DND-41 (cell line): ENCODE results near the gene FRYL.
"Not testable (repeated sequence)": the region's sequence is repeated elsewhere in the genome, so short reads cannot be mapped to it uniquely, and the experiment has no call there.

ENCODE experiments used
- ATAC-seq: fragments of 200-7000 bp; cut with Tn5 transposase; 3 replicates; pipeline ENCODE4 v1.9.1; 2021; ENCODE audit warnings: low read depth; ENCODE audit not compliant: insufficient read depth
- DNase-seq: peaks from one replicate; pipeline ENCODE4 v3.0.0-alpha.2; 2020
- H2AFZ ChIP-seq: 2 replicates; pipeline ENCODE4 v1.6.0; 2012; ENCODE audit warnings: low read depth, low read length
- H3K27ac ChIP-seq: 2 replicates; pipeline ENCODE4 v1.5.1; 2012; ENCODE audit warnings: low read length, inconsistent platforms
- H3K27me3 ChIP-seq: fragments of 200-600 bp; sonication (generic); 2 replicates; pipeline ENCODE4 v1.6.0; 2012; ENCODE audit warnings: low read length, mild to moderate bottlenecking, inconsistent platforms; ENCODE audit not compliant: insufficient read depth, poor library complexity
- H3K36me3 ChIP-seq: 2 replicates; pipeline ENCODE4 v1.5.1; 2012; ENCODE audit warnings: low read length, inconsistent platforms; ENCODE audit not compliant: insufficient read depth
- H3K4me1 ChIP-seq: 2 replicates; pipeline ENCODE4 v1.5.1; 2012; ENCODE audit warnings: mild to moderate bottlenecking, low read length; ENCODE audit not compliant: insufficient read depth
- H3K4me2 ChIP-seq: 2 replicates; pipeline ENCODE4 v1.6.0; 2012; ENCODE audit warnings: mild to moderate bottlenecking, moderate library complexity, low read length, inconsistent platforms; ENCODE audit not compliant: insufficient read depth
- H3K4me3 ChIP-seq, 2 experiments: fragments of 200-600 bp in 1 of 2; shearing (Covaris generic) in 1 of 2; 2 replicates each; pipeline ENCODE4 v1.5.1; 2012 to 2016; ENCODE audit warnings: inconsistent platforms in 2 of 2, low read length in 2 of 2, mild to moderate bottlenecking in 2 of 2, low read depth in 1 of 2, moderate library complexity in 1 of 2
- H3K79me2 ChIP-seq: 2 replicates; pipeline ENCODE4 v1.6.0; 2012; ENCODE audit warnings: low read length, inconsistent platforms; ENCODE audit not compliant: insufficient read depth
- H3K9ac ChIP-seq: 2 replicates; pipeline ENCODE4 v1.6.0; 2012; ENCODE audit warnings: low read depth, mild to moderate bottlenecking, inconsistent platforms, low read length, moderate library complexity
- H3K9me3 ChIP-seq: 2 replicates; pipeline ENCODE4 v1.5.1; 2012; ENCODE audit warnings: low read length, moderate library complexity, mild to moderate bottlenecking, inconsistent platforms; ENCODE audit not compliant: insufficient read depth, severe bottlenecking
- H4K20me1 ChIP-seq: 2 replicates; pipeline ENCODE4 v1.6.0; 2012; ENCODE audit warnings: low read length; ENCODE audit not compliant: insufficient read depth
- EZH2 ChIP-seq: IDR thresholded peaks from 3 replicates; pipeline ENCODE4 v1.6.1; 2012; ENCODE audit warnings: borderline replicate concordance, low read depth, mild to moderate bottlenecking, moderate library complexity, low read length, inconsistent platforms; ENCODE audit not compliant: severe bottlenecking
- TF ChIP-seq, protein P1 (sequence below): IDR thresholded peaks from 2 replicates; pipeline ENCODE4 v1.5.1; 2012; ENCODE audit warnings: borderline replicate concordance, low read length, moderate library complexity, mild to moderate bottlenecking; ENCODE audit not compliant: poor library complexity, severe bottlenecking; ENCODE audit errors: extremely low read depth

The FRYL gene

DNA sequence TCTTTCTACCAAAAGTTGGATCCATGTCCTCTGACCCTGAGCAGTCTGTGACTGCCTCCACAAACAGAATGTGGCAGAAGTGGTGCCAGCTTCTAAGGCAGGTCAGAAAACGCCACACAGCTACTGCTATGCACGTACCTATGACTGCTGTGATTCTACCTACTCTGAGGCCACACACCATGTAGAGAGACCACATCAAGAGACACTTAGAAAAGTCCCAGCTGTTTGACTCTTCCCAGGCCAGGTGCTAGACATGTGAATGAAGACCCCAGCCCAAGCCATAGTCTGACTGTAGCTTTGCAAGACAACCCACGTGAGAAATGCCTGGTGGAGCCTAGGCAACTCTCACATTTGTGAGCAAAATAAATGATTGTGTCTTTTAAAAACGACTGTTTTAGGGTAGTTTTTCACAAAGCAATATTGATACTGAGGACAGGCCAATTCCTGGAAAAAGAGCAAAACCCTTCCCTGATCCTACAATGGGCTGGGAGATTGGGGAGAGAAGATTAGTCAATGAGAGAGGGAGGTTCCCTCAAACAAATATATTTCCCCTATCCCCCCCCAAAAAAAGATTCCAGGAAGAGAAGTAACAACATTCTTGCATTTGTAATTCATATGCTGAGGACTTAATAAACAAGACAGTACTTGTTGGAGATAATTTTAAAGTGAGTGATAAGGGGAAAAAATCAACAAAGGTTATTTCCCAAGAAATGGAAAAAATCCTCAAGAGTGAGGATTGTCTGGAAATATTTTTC lies 33.3 kb downstream of the FRYL start:
- Histone ChIP-seq H3K27ac (peak overlapping the region; percentile 24; the same call in 1 of the 2 replicates), H3K9ac (no peak overlapping the region), H3K79me2 (peaks cover 98% of the 10 kb centered on the region), H3K36me3 (no peaks in the 10 kb centered on the region), H3K4me2 (no peak overlapping the region), H2AFZ (no peak overlapping the region), H3K27me3 (no peaks in the 10 kb centered on the region), H3K4me1 (peaks cover 42% of the 10 kb centered on the region), H3K4me3 (no peak overlapping the region), H3K9me3 (no peaks in the 10 kb centered on the region), H4K20me1 (peaks cover 81% of the 10 kb centered on the region)
- ATAC-seq, result peak; percentile 95
- no peak for TF ChIP-seq EZH2
- TF ChIP-seq, protein P1, sequence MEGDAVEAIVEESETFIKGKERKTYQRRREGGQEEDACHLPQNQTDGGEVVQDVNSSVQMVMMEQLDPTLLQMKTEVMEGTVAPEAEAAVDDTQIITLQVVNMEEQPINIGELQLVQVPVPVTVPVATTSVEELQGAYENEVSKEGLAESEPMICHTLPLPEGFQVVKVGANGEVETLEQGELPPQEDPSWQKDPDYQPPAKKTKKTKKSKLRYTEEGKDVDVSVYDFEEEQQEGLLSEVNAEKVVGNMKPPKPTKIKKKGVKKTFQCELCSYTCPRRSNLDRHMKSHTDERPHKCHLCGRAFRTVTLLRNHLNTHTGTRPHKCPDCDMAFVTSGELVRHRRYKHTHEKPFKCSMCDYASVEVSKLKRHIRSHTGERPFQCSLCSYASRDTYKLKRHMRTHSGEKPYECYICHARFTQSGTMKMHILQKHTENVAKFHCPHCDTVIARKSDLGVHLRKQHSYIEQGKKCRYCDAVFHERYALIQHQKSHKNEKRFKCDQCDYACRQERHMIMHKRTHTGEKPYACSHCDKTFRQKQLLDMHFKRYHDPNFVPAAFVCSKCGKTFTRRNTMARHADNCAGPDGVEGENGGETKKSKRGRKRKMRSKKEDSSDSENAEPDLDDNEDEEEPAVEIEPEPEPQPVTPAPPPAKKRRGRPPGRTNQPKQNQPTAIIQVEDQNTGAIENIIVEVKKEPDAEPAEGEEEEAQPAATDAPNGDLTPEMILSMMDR, result no peak
- DNase-seq, result peak; percentile 65

DNA sequence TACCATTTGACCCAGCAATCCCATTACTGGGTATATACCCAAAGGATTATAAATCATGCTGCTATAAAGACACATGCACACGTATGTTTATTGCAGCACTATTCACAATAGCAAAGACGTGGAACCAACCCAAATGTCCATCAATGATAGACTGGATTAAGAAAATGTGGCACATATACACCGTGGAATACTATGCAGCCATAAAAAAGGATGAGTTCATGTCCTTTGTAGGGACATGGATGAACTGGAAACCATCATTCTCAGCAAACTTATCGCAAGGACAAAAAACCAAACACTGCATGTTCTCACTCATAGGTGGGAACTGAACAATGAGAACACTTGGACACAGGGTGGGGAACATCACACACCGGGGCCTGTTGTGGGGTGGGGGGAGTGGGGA lies 34.9 kb downstream of the FRYL start:
- peaks cover 56% of the 10 kb centered on the region for H3K4me1 ChIP-seq
- not testable (repeated sequence) for H3K9me3 ChIP-seq, H3K27ac ChIP-seq, H3K36me3 ChIP-seq, DNase-seq, H3K4me2 ChIP-seq, H3K9ac ChIP-seq, ATAC-seq, H3K4me3 ChIP-seq, H3K27me3 ChIP-seq, H2AFZ ChIP-seq
- peaks cover 81% of the 10 kb centered on the region for H4K20me1 ChIP-seq
- H3K79me2 ChIP-seq, result peaks cover 98% of the 10 kb centered on the region

DNA sequence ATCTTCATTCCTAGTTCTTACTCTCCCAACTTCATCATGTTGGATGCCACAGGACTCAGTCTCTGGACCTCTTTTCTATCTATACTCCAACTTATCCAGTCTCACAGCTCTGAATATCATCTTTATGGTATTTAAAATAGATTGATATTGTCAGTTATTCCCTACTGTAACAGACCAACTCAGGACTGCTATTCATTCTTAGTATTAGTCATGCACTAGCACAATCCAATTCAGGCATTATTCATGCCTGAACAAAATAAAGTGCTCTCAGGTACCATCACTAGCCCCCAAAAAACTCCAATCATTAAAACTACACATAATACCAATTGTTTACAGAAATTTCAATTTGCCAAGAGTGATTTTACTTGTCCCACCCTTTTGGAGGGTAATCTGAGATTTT lies 37.7 kb downstream of the FRYL start:
- peaks cover 74% of the 10 kb centered on the region for H4K20me1 ChIP-seq
- no peaks in the 10 kb centered on the region for H3K27me3 ChIP-seq
- no peak for DNase-seq
- H3K9ac ChIP-seq, result no peak overlapping the region
- H3K36me3 ChIP-seq, result no peaks in the 10 kb centered on the region
- no peak overlapping the region for H3K27ac ChIP-seq
- ATAC-seq, result no peak
- no peak overlapping the region for H3K4me3 ChIP-seq
- H3K4me1 ChIP-seq, result peaks cover 41% of the 10 kb centered on the region
- no peak overlapping the region for H3K4me2 ChIP-seq
- TF ChIP-seq EZH2, result no peak
- TF ChIP-seq, protein P1, result no peak
- peaks cover 98% of the 10 kb centered on the region for H3K79me2 ChIP-seq
- H3K9me3 ChIP-seq, result no peaks in the 10 kb centered on the region
- no peak overlapping the region for H2AFZ ChIP-seq

DNA sequence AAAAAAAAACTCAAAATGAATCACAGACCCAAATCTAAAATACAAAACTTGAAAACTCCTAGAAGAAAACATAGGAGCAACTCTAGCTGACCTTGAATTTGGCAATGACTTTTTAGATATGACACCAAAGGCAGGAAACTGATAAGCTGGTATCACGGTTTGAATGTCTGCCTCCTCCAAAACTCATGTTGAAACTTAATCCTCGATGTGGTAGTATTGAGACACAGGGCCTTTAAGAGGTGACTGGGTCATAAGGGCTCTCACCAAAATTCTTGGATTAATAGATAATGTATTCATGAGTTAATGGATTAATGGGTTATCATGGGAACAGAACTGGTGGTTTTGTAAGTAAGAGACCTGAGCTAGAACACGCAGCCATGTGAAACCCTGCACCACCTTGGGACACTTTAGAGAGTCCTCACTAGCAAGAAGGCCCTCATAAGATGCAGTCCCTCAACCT lies 40.5 kb downstream of the FRYL start:
- ATAC-seq (no peak), DNase-seq (no peak)
- Histone ChIP-seq H2AFZ (no peak overlapping the region), H3K36me3 (no peaks in the 10 kb centered on the region), H3K9ac (no peak overlapping the region), H3K4me2 (no peak overlapping the region), H3K9me3 (no peaks in the 10 kb centered on the region), H4K20me1 (peaks cover 60% of the 10 kb centered on the region), H3K4me1 (peaks cover 31% of the 10 kb centered on the region), H3K4me3 (no peak overlapping the region), H3K79me2 (peaks cover 88% of the 10 kb centered on the region), H3K27ac (no peak overlapping the region), H3K27me3 (no peaks in the 10 kb centered on the region)
- TF ChIP-seq EZH2, result no peak
- TF ChIP-seq, protein P1, result no peak
